K562 (cell line): Measurements from ENCODE around the gene TMEM167B. TPM values are rescaled to one million over a fixed set of nuclear protein-coding genes. Genes with fewer than 3 reads are reported as not detected.
A peak's percentile ranks its signal among the peaks of the same experiment; 100 is the strongest.

Experiments used
- CREBBP ChIP-seq: IDR thresholded peaks from one replicate; pipeline ENCODE4 v1.6.1; 2012; ENCODE audit warnings: low read depth, mild to moderate bottlenecking, control low read depth, inconsistent platforms, low read length
- GABPB2 ChIP-seq: fragments of 250-450 bp; sonication (Bioruptor Pico); conservative IDR thresholded peaks from 2 replicates; pipeline ENCODE4 v1.5.1; 2021; ENCODE audit warnings: mild to moderate bottlenecking
- HCFC1 ChIP-seq: IDR thresholded peaks from 2 replicates; pipeline ENCODE4 v1.6.1; 2012; ENCODE audit warnings: low read depth, low read length, improper control_type of control experiment
- HLTF ChIP-seq: fragments of 450-650 bp; IDR thresholded peaks from 2 replicates; pipeline ENCODE4 v1.6.1; 2016
- HOMEZ ChIP-seq: fragments of 250-450 bp; sonication (Bioruptor Pico); IDR thresholded peaks from 2 replicates; pipeline ENCODE4 v1.4.0; 2020; ENCODE audit warnings: mild to moderate bottlenecking, moderate library complexity
- MAFK ChIP-seq: IDR thresholded peaks from 2 replicates; pipeline ENCODE4 v1.6.1; 2011; ENCODE audit warnings: low read length, improper control_type of control experiment
- MYC ChIP-seq, 2 experiments: fragments of 250-450 bp in 1 of 2; sonication (Bioruptor Pico) in 1 of 2; IDR thresholded peaks; 2 replicates each; pipeline versions ENCODE4 v1.5.1 to v1.6.1; 2012 to 2021; ENCODE audit warnings: low read depth in 2 of 2, borderline replicate concordance in 1 of 2, improper control_type of control experiment in 1 of 2, low read length in 1 of 2, mild to moderate bottlenecking in 1 of 2, moderate library complexity in 1 of 2
- NONO ChIP-seq, 2 experiments: fragments of 200-400 bp in 1 of 2; fragments of 450-650 bp in 1 of 2; formaldehyde crosslinking in 1 of 2; IDR thresholded peaks; 2 replicates each; pipeline ENCODE4 v1.6.1; 2017; ENCODE audit warnings: low read depth in 2 of 2, mild to moderate bottlenecking in 2 of 2, moderate library complexity in 2 of 2, low read length in 1 of 2
- PKNOX1 ChIP-seq: fragments of 450-650 bp; IDR thresholded peaks from 2 replicates; pipeline ENCODE4 v1.6.1; 2016
- POU5F1 ChIP-seq: fragments of 150-350 bp; IDR thresholded peaks from 2 replicates; pipeline ENCODE4 v1.6.1; 2014; ENCODE audit warnings: borderline replicate concordance, low read length, low read depth, mild to moderate bottlenecking; ENCODE audit not compliant: partially characterized antibody
- SETDB1 ChIP-seq: IDR thresholded peaks from one replicate; pipeline ENCODE4 v1.6.1; 2012; ENCODE audit warnings: low read length, control low read depth, inconsistent platforms
- SPI1 ChIP-seq: IDR thresholded peaks from 2 replicates; pipeline ENCODE4 v1.6.1; 2011; ENCODE audit warnings: low read depth, low read length, control low read depth, borderline replicate concordance
- TBP ChIP-seq: optimal IDR thresholded peaks from 2 replicates; pipeline ENCODE3; 2011; ENCODE audit warnings: low read depth, low read length, improper control_type of control experiment
- TFAM ChIP-seq: fragments of 250-450 bp; sonication (Bioruptor Pico); conservative IDR thresholded peaks from 2 replicates; pipeline ENCODE4 v1.5.0; 2021; ENCODE audit warnings: mild to moderate bottlenecking, moderate library complexity
- UBTF ChIP-seq, 2 experiments: IDR thresholded peaks; 2 replicates each; pipeline ENCODE4 v1.6.1; 2012; ENCODE audit warnings: improper control_type of control experiment in 2 of 2, low read depth in 2 of 2, low read length in 2 of 2, borderline replicate concordance in 1 of 2
- XRCC4 ChIP-seq: IDR thresholded peaks from one replicate; pipeline ENCODE4 v1.6.1; 2011; ENCODE audit not compliant: insufficient read depth, insufficient read length; ENCODE audit errors: extremely low read depth
- ZBTB26 ChIP-seq: fragments of 450-650 bp; formaldehyde crosslinking; IDR thresholded peaks from 2 replicates; pipeline ENCODE4 v1.4.0; 2022; ENCODE audit warnings: missing genetic modification characterization
- ZC3H8 ChIP-seq: fragments of 450-650 bp; IDR thresholded peaks from 2 replicates; pipeline ENCODE4 v1.6.1; 2017
- ZNF175 ChIP-seq: fragments of 200-800 bp; sonication (Bioruptor generic); IDR thresholded peaks from 2 replicates; pipeline ENCODE4 v1.6.1; 2016; ENCODE audit warnings: low read depth, mild to moderate bottlenecking, missing genetic modification characterization, missing compliant biosample characterization
- ZNF311 ChIP-seq: fragments of 250-450 bp; sonication (Bioruptor Pico); IDR thresholded peaks from 2 replicates; pipeline ENCODE4 v1.4.0; 2020; ENCODE audit warnings: mild to moderate bottlenecking, moderate library complexity
- ZNF764 ChIP-seq: fragments of 250-450 bp; sonication (Bioruptor Pico); IDR thresholded peaks from 2 replicates; pipeline ENCODE4 v1.4.0; 2020; ENCODE audit warnings: low read depth, mild to moderate bottlenecking, moderate library complexity
- polyA plus RNA-seq, 8 experiments: library from polyadenylated mRNA; depleted of rRNA in 4 of 8; stranded (reverse) in 5 of 8; unstranded in 3 of 8; fragments of >200 nt; fragmentation: Nextera tagmentation in 2 of 8; fragmentation: Illumina TruSeq in 1 of 8; extraction: Ambion mirVana in 2 of 8; extraction: Trizol in 1 of 8; gene quantifications; 2 replicates each; pipeline versions ENCODE4 v1.2.1 to v1.2.3, GENCODE V29; 2011 to 2014; ENCODE audit warnings: inconsistent platforms in 1 of 8, missing spikeins in 1 of 8
- total RNA-seq, 7 experiments: library from RNA; depleted of rRNA in 6 of 7; stranded (reverse); fragments of >200 nt in 6 of 7; fragmentation: Illumina TruSeq in 2 of 7; extraction: Trizol in 2 of 7; gene quantifications; 2 replicates each; pipeline versions ENCODE4 v1.2.1 to v1.2.3, GENCODE V29; 2011 to 2021; ENCODE audit warnings: low replicate concordance in 1 of 7

The TMEM167B gene
- total and polyA plus RNA-seq, 9 of the 15 experiments (the other 6 are each of a cell fraction or from before 2014, with no cell fraction given) = 17.2 to 36.4 (median 32.2) TPM

- TF ChIP-seq XRCC4 (no peak), SETDB1 (no peak), NONO (IDR thresholded peaks at IDR 0.05; ENCODE audit: low read depth in 2 of 2, low read length in 1 of 2) (peak in 1 of 2 experiments; percentile 78; a peak in 2 of 4 replicates), GABPB2 (CRISPR knock-in tag) (no peak), ZC3H8 (no peak), TBP (peak; percentile 92), SPI1 (0 out of 2 replicates have a peak, but pooled peaks have one; percentile 22), PKNOX1 (peak; percentile 70), HOMEZ (0 out of 2 replicates have a peak, but pooled peaks have one; percentile 13), CREBBP (no peak), MAFK (peak; percentile 38), HLTF (peak; percentile 80; the same call in 1 of the 2 replicates), TFAM (no peak), ZNF311 (CRISPR knock-in tag) (no peak), ZBTB26 (CRISPR knock-in tag) (no peak), HCFC1 (peak; percentile 87), POU5F1 (no peak), ZNF175 (CRISPR knock-in tag) (no peak), MYC (IDR thresholded peaks at IDR 0.05; ENCODE audit: low read depth, low read length) (peak; percentile 91), MYC (CRISPR knock-in tag; IDR thresholded peaks at IDR 0.05; ENCODE audit: borderline replicate concordance, low read depth) (peak; percentile 61; the same call in 1 of the 2 replicates), ZNF764 (0 out of 2 replicates have a peak, but pooled peaks have one; percentile 5), UBTF (IDR thresholded peaks at IDR 0.05; ENCODE audit: borderline replicate concordance in 1 of 2, low read depth in 2 of 2, low read length in 2 of 2) (0 out of 4 replicates have a peak, but pooled peaks of 1 of the 2 experiments have one; percentile 33)
Observed at GRCh38 chr1:109090196-109091077, at the start of gene TMEM167B (continued).
